Liver (tissue), 9 donors: ENCODE measurements around the gene TEAD2. TPM values are rescaled to one million over a fixed set of nuclear protein-coding genes. Genes with fewer than 3 reads are reported as not detected.

Experiments
- DNase-seq: peaks from one replicate; pipeline ENCODE4 v3.0.0-alpha.2; 2017; ENCODE audit warnings: low spot score
- H3K27ac ChIP-seq, 2 donors: one replicate each; pipeline ENCODE4 v1.7.0; 2013; ENCODE audit warnings: inconsistent platforms in 2 of 2, low read length in 2 of 2, control low read depth in 1 of 2, low read depth in 1 of 2, mild to moderate bottlenecking in 1 of 2
- H3K27me3 ChIP-seq, 4 donors: one replicate each; pipeline versions ENCODE4 v1.6.1 to v1.7.0; 2013; ENCODE audit warnings: low read length in 3 of 4, inconsistent platforms in 1 of 4, mild to moderate bottlenecking in 1 of 4, moderate library complexity in 1 of 4; ENCODE audit not compliant: control insufficient read depth in 4 of 4, insufficient read depth in 4 of 4
- H3K36me3 ChIP-seq, 4 donors: one replicate each; pipeline versions ENCODE4 v1.6.1 to v1.7.0; 2013; ENCODE audit warnings: low read length in 3 of 4, mild to moderate bottlenecking in 3 of 4, low read depth in 1 of 4, moderate library complexity in 1 of 4; ENCODE audit not compliant: control insufficient read depth in 4 of 4, insufficient read depth in 3 of 4
- H3K4me1 ChIP-seq, 4 donors: one replicate each; pipeline versions ENCODE4 v1.6.1 to v1.7.0; 2013; ENCODE audit warnings: low read length in 3 of 4, mild to moderate bottlenecking in 3 of 4, moderate library complexity in 1 of 4; ENCODE audit not compliant: control insufficient read depth in 4 of 4, insufficient read depth in 4 of 4
- H3K4me3 ChIP-seq, 3 donors: one replicate each; pipeline versions ENCODE4 v1.6.1 to v1.7.0; 2013; ENCODE audit warnings: low read length in 3 of 3, control low read depth in 1 of 3, low read depth in 1 of 3, mild to moderate bottlenecking in 1 of 3
- H3K9ac ChIP-seq, 2 donors: one replicate each; pipeline ENCODE4 v1.7.0; 2013; ENCODE audit warnings: low read length in 2 of 2, mild to moderate bottlenecking in 2 of 2, moderate library complexity in 2 of 2, control low read depth in 1 of 2, low read depth in 1 of 2
- H3K9me3 ChIP-seq, 4 donors: one replicate each; pipeline versions ENCODE4 v1.6.1 to v1.7.0; 2013; ENCODE audit warnings: low read length in 3 of 4; ENCODE audit not compliant: control insufficient read depth in 4 of 4
- EGR1 ChIP-seq, 2 donors: IDR thresholded peaks; 2 replicates each; pipeline ENCODE4 v1.6.1; 2016 to 2018; ENCODE audit warnings: antibody characterized with exemption in 2 of 2, low read depth in 2 of 2
- FOXA2 ChIP-seq: IDR thresholded peaks from 2 replicates; pipeline ENCODE4 v1.6.1; 2016; ENCODE audit warnings: antibody characterized with exemption
- GABPA ChIP-seq, 2 donors: IDR thresholded peaks in 1 of 2; conservative IDR thresholded peaks in 1 of 2; 2 replicates each; pipeline ENCODE4 v1.6.1; 2016; ENCODE audit warnings: antibody characterized with exemption in 2 of 2, mild to moderate bottlenecking in 1 of 2, moderate library complexity in 1 of 2
- HNF4A ChIP-seq, 2 donors: conservative IDR thresholded peaks; 2 replicates each; pipeline ENCODE4 v1.6.1; 2016; ENCODE audit warnings: antibody characterized with exemption in 2 of 2, mild to moderate bottlenecking in 2 of 2
- HNF4G ChIP-seq: IDR thresholded peaks from 2 replicates; pipeline ENCODE4 v1.6.1; 2016; ENCODE audit warnings: antibody characterized with exemption
- JUND ChIP-seq, 2 donors: IDR thresholded peaks; 2 replicates each; pipeline ENCODE4 v1.6.1; 2016; ENCODE audit warnings: antibody characterized with exemption in 2 of 2
- NR2F2 ChIP-seq: IDR thresholded peaks from 2 replicates; pipeline ENCODE4 v1.6.1; 2016; ENCODE audit warnings: antibody characterized with exemption
- RXRA ChIP-seq, 2 donors: IDR thresholded peaks; 2 replicates each; pipeline ENCODE4 v1.6.1; 2017 to 2018; ENCODE audit warnings: antibody characterized with exemption in 2 of 2, mild to moderate bottlenecking in 1 of 2
- TAF1 ChIP-seq: conservative IDR thresholded peaks from 2 replicates; pipeline ENCODE4 v1.6.1; 2016; ENCODE audit warnings: antibody characterized with exemption, mild to moderate bottlenecking
- YY1 ChIP-seq: IDR thresholded peaks from 2 replicates; pipeline ENCODE4 v1.6.1; 2016; ENCODE audit warnings: antibody characterized with exemption, mild to moderate bottlenecking
- WGBS: extraction: QIAGEN DNeasy Blood & Tissue Kit; methylation state at CpG from one replicate; pipeline ENCODE4 v1.1.7; 2013; 5-methylcytosine and 5-hydroxymethylcytosine counted together
- polyA plus RNA-seq, 2 donors: library from polyadenylated mRNA; stranded (reverse) in 1 of 2; unstranded in 1 of 2; fragments of 200-250 nt in 1 of 2; fragments of >200 nt in 1 of 2; fragmentation: Nextera tagmentation in 1 of 2; extraction: Ambion mirVana in 1 of 2; gene quantifications; one replicate each; pipeline versions ENCODE4 v1.2.1 to v1.2.3, GENCODE V29; 2013 to 2015
- total RNA-seq, 2 donors: library from RNA; depleted of rRNA; stranded (reverse); fragments of >200 nt; gene quantifications; one replicate each; pipeline ENCODE4 v1.2.3, GENCODE V29; 2014
- TF ChIP-seq, protein P1 (sequence below): fragments of 150-350 bp; IDR thresholded peaks from 2 replicates; pipeline ENCODE4 v1.5.1; 2017; ENCODE audit warnings: improper control_type of control experiment, low read depth, low read length; ENCODE audit not compliant: missing input control
- TF ChIP-seq, protein P2 (sequence below): IDR thresholded peaks from 2 replicates; pipeline ENCODE4 v1.6.1; 2016; ENCODE audit warnings: antibody characterized with exemption, mild to moderate bottlenecking
- TF ChIP-seq, protein P3 (sequence below): IDR thresholded peaks from 2 replicates; pipeline ENCODE4 v1.6.1; 2016; ENCODE audit warnings: antibody characterized with exemption
- donor health status: healthy.
- donor health status: healthy.
- donor health status: healthy.
- donor health status: healthy.
- donor health status: healthy.

Gene TEAD2
- total and polyA plus RNA-seq, 4 donors, result 3.3 to 8.1 (median 4.4) TPM

DNA sequence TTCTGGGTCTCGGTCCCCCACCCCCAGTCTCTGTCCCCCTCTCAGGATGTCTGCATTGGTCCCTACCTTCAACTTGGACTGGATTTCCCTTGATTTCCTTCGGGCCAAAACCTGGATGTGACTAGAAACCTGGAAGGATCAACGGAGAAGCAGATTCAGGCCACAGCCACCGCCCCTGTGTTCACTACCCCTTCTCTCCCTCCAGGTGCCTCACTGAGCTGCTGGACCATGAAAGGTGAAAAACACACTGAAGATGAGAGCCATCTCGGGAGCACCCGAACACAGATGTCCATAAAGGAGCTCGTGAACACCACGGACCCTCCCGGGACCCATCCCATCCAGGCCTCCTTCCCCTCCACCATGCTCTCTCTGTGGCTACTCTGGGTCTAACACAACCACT, 5.0 kb downstream of the TEAD2 start:
- H3K4me3 ChIP-seq, result no peak overlapping the region
- H3K4me1 ChIP-seq, result peaks cover 0 to 10% (median 0%) of the 10 kb centered on the region in 4 donors
- no peaks in the 10 kb centered on the region for H3K9me3 ChIP-seq
- DNase-seq, result no peak
- no peak overlapping the region for H3K9ac ChIP-seq
- H3K27ac ChIP-seq, result no peak overlapping the region
- no peaks in the 10 kb centered on the region for H3K27me3 ChIP-seq
- WGBS, result 92% methylated on average over 9 of the region's 9 CpGs
- TF ChIP-seq RXRA (IDR thresholded peaks at IDR 0.05) (no peak), YY1 (no peak), FOXA2 (no peak), TAF1 (no peak), GABPA (IDR thresholded peaks at IDR 0.05 in 1 of 2, conservative IDR thresholded peaks at IDR 0.05 in 1 of 2) (no peak), HNF4G (no peak), HNF4A (conservative IDR thresholded peaks at IDR 0.05) (no peak), EGR1 (IDR thresholded peaks at IDR 0.05; ENCODE audit: low read depth in 2 of 2) (no peak), JUND (IDR thresholded peaks at IDR 0.05) (no peak)
- TF ChIP-seq, protein P1, sequence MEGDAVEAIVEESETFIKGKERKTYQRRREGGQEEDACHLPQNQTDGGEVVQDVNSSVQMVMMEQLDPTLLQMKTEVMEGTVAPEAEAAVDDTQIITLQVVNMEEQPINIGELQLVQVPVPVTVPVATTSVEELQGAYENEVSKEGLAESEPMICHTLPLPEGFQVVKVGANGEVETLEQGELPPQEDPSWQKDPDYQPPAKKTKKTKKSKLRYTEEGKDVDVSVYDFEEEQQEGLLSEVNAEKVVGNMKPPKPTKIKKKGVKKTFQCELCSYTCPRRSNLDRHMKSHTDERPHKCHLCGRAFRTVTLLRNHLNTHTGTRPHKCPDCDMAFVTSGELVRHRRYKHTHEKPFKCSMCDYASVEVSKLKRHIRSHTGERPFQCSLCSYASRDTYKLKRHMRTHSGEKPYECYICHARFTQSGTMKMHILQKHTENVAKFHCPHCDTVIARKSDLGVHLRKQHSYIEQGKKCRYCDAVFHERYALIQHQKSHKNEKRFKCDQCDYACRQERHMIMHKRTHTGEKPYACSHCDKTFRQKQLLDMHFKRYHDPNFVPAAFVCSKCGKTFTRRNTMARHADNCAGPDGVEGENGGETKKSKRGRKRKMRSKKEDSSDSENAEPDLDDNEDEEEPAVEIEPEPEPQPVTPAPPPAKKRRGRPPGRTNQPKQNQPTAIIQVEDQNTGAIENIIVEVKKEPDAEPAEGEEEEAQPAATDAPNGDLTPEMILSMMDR, result no peak
- TF ChIP-seq, protein P2, sequence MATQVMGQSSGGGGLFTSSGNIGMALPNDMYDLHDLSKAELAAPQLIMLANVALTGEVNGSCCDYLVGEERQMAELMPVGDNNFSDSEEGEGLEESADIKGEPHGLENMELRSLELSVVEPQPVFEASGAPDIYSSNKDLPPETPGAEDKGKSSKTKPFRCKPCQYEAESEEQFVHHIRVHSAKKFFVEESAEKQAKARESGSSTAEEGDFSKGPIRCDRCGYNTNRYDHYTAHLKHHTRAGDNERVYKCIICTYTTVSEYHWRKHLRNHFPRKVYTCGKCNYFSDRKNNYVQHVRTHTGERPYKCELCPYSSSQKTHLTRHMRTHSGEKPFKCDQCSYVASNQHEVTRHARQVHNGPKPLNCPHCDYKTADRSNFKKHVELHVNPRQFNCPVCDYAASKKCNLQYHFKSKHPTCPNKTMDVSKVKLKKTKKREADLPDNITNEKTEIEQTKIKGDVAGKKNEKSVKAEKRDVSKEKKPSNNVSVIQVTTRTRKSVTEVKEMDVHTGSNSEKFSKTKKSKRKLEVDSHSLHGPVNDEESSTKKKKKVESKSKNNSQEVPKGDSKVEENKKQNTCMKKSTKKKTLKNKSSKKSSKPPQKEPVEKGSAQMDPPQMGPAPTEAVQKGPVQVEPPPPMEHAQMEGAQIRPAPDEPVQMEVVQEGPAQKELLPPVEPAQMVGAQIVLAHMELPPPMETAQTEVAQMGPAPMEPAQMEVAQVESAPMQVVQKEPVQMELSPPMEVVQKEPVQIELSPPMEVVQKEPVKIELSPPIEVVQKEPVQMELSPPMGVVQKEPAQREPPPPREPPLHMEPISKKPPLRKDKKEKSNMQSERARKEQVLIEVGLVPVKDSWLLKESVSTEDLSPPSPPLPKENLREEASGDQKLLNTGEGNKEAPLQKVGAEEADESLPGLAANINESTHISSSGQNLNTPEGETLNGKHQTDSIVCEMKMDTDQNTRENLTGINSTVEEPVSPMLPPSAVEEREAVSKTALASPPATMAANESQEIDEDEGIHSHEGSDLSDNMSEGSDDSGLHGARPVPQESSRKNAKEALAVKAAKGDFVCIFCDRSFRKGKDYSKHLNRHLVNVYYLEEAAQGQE, result no peak
- TF ChIP-seq, protein P3, sequence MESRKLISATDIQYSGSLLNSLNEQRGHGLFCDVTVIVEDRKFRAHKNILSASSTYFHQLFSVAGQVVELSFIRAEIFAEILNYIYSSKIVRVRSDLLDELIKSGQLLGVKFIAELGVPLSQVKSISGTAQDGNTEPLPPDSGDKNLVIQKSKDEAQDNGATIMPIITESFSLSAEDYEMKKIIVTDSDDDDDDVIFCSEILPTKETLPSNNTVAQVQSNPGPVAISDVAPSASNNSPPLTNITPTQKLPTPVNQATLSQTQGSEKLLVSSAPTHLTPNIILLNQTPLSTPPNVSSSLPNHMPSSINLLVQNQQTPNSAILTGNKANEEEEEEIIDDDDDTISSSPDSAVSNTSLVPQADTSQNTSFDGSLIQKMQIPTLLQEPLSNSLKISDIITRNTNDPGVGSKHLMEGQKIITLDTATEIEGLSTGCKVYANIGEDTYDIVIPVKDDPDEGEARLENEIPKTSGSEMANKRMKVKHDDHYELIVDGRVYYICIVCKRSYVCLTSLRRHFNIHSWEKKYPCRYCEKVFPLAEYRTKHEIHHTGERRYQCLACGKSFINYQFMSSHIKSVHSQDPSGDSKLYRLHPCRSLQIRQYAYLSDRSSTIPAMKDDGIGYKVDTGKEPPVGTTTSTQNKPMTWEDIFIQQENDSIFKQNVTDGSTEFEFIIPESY, result no peak
- H3K36me3 ChIP-seq, result peaks cover 0 to 1% (median 0%) of the 10 kb centered on the region in 4 donors

DNA sequence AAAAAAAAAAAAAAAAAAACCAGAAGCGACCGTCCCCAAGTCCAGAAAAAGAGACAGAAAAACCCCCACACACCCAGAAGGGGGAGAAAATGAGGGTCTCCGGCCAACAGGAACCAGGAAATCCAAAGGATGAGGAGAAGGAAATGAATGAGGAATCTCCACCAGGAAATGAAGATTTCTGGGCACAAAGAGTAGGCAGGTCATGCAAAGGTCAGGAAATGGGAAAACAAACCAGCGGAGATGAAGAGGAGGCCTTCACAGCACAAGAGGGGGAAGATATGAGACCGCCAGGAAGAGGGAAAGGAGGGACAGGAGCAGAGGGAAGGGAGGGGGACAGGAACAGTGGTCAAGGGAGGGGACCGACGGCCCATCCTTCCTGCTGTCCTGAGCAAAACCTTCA, 5.8 kb downstream of the TEAD2 start:
- TF ChIP-seq NR2F2 (peak; percentile 74), YY1 (no peak), RXRA (IDR thresholded peaks at IDR 0.05) (peak in 1 of 2 donors; percentile 7)
- TF ChIP-seq, protein P1, result no peak
- no peak overlapping the region for H3K9ac ChIP-seq
- 74% methylated on average over 7 of the region's 7 CpGs for WGBS
- no peak for DNase-seq
- H3K36me3 ChIP-seq, result peaks cover 0 to 1% (median under 1%) of the 10 kb centered on the region in 4 donors
- H3K4me1 ChIP-seq, result peaks cover 0 to 3% (median 0%) of the 10 kb centered on the region in 4 donors
- no peaks in the 10 kb centered on the region for H3K9me3 ChIP-seq
- no peak overlapping the region for H3K4me3 ChIP-seq
- peak overlapping the region in 1 of 2 donors; percentile 35 for H3K27ac ChIP-seq
- no peaks in the 10 kb centered on the region for H3K27me3 ChIP-seq
